NCI-H128 (cell line): Measurements from ENCODE around the gene ATP2C2.
"Not testable (repeated sequence)": the region's sequence is repeated elsewhere in the genome, so short reads cannot be mapped to it uniquely, and the experiment has no call there.

Experiments
- DNase-seq: peaks from one replicate; lab custom pipeline; 2025; ENCODE audit not compliant: unreplicated experiment; lab: John Stamatoyannopoulos, UW

The ATP2C2 gene

DNA sequence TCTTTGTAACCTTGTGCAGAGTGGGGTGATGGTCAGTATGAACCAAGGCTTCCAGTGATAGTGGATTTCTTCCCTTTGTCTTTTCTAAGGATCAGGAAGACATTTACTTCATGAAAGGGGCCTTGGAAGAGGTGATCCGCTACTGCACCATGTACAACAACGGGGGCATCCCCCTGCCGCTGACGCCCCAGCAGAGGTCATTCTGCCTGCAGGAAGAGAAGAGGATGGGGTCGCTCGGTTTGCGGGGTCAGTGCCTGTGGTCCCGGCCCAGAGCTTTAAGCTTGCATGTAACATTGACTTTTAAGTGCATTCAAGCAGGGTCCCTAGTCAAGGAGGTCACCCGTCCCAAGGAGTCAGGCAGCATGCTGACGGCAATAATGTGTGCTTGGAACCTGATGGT lies 80.1 kb downstream of the ATP2C2 start:
- DNase-seq, result no peak

DNA sequence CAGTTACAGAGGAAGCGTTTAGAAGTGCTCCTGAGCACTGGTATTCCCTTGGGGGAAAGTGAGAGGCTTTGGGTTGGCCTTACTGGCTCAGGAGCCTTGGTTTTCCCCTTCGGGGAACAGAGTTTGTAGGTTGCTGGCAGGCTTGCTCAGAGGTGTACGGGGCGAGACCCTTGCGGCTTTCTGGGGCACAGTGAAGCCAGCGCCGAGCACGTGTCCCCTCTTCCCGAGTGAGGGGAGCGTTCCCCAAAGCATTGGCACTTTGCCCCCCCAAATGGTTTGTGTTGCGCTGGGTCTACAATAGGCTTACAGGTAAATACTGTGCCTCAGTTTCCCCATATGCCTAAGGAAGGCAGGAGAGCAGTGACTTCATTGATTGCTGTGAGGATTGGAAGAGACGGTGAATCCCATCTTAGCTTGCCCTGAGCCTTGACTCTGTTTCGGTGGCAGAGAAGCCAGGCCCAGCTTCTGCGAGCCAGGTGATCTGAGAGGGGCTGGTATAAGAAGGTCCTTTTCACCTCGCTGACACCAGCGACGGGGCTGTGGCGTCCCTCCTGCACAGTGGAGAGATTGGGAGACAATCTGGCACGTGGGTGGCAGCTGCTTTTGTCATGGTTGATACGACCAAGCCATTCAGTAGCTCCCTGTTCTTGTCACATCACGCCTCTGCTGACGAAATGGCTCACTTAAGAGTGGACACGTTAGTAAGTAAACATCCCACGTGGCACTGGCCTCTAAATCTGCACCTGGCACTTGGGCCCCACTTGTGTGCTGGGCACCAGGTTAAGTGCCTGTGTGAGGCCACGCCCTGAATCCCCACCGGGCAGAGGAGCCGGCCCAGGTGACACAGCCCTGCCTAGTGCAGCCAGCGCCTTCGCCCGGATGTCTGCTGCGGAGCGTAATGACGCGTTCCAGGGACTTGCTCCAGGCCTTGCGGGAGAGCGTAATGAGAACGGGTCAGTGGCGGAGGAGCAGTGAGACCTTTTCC lies 81.1 kb downstream of the ATP2C2 start:
- no peak for DNase-seq

DNA sequence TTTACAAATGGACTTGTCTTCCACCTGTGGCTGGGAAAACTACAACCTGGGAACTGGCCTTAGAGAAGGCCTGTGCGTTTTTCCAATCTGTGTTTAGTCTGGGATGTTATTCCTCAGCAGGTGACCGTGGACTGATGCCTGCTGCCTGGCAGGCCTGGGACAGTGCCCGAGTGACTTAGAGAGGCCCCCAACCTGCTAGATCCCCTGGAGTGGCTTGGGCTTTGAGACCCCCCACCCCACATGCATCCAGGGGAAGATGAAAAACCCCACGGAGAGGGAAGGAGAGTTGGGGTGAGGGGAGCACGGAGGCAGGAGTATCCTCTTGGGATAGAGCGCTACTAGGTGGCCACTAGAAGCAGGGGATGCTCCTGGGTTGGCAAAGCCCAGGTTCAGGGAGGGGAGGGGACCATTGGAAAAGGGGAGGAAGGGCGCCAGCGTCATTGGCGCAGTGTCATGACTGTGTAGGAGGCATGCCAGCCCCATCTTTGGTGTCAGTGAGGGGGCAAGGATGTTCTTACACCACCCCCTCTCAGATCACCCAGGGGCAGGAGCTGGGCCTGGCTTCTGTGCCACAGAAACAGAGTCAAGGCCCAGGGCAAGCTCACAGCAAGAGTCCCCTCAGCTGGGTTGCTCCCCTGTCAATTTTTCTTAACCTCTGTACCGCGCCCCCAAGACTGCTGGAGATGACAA lies 82.0 kb downstream of the ATP2C2 start:
- DNase-seq, result no peak

DNA sequence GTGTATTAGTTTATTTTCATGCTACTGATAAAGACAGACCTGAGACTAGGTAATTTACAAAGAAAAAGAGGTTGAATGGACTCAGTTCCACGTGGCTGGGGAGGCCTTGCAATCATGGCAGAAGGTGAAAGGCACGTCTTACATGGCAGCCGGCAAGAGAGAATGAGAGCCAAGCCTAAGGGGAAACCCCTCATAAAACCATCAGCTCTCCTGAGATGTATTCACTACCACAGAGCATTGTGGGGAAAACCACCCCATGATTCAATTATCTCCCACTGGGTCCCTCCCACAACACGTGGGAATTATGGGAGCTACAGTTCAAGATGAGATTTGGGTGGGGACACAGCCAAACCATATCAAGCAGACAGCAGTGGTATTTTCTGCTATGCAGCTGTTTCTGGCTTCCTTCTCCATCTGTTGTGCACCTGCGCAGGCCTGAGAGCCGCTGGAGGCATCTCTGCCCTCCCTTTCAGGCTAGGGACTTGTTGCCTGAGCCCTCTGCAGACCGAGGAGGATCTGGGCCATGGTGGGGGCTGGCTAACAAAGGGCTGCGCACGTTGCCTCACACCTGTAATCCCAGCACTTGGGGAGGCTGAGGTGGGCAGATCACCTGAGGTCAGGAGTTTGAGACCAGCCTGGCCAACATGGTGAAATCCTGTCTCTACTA lies 82.8 kb downstream of the ATP2C2 start:
- DNase-seq, result not testable (repeated sequence)

DNA sequence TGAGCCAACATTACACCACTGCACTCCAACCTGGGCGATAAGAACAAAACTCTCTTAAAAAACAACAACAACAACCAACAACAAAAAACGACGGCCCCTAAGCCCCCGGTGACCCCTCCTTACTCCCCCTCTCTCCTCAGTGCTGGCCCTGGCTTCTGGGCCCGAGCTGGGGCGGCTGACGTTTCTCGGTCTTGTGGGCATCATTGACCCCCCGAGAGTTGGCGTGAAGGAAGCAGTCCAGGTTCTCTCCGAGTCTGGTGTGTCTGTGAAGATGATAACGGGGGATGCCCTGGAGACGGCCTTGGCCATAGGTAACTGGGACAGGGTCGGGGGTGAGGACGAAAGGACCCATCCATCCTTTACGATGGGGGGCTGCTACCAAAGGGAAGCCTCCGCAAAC lies 83.4 kb downstream of the ATP2C2 start:
- DNase-seq, result no peak

DNA sequence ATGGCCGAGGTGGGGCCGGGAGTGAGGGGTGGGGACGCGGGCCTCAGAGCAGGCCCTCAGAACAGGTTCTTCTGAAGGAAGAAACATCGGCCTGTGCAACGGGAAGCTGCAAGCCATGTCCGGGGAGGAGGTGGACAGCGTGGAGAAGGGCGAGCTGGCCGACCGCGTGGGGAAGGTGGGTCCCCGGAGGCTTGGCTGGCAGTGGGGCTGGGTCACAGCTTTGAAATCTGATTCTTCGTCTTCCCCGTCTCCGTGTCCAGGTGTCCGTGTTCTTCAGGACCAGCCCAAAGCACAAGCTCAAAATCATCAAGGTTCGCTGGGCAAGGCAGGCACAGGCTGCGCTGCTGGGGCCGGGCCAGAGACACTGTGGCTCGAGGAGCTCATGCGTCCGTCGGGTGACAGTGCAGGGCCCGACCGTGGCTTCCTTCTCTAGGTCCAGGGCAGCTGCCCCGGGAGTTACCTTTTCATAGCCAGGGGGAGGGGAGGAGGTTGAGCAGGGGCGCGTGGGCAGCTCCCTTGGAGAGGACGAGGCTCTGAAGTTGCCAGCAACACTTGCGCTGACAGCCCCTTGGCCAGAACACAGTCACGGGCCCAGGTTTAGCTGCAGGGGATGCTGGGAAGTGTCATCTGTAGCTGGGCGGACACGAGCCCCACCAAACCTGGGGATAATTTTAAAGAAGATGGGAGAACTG lies 84.9 kb downstream of the ATP2C2 start:
- no peak for DNase-seq

DNA sequence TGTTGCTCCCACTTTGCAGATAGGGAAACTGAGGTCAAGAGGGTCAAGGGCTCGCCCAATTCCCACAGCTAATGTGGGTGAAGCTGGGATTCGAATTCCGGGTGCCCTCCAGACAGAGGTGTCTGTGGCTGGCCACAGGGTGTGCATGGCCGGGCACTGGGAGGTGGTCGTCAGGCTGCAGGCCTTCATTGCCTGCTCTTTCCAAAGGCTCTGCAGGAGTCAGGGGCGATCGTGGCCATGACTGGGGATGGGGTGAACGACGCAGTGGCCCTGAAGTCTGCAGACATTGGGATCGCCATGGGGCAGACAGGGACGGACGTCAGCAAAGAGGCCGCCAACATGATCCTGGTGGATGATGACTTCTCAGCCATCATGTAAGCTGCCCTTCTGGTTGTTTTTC lies 86.3 kb downstream of the ATP2C2 start:
- DNase-seq, result no peak

DNA sequence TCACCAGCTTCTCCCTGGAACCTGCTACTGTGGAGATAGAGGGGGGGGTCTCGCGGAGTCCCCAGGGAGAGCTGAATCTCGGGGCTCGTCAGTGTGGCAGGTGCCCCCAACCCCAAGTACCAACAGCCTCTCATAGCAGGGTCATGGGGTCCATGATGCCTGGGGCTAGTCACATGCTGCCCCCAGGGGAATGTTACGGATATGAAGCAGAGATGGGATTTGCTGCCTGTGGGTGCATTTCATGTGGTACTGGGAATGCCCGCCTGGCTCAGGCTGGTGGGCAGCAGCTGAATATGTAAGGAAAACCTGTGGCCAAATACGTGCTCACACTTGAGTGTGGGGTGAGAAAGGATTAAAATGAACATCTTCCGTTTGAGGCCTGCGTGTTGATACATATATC lies 86.7 kb downstream of the ATP2C2 start:
- DNase-seq, result no peak

DNA sequence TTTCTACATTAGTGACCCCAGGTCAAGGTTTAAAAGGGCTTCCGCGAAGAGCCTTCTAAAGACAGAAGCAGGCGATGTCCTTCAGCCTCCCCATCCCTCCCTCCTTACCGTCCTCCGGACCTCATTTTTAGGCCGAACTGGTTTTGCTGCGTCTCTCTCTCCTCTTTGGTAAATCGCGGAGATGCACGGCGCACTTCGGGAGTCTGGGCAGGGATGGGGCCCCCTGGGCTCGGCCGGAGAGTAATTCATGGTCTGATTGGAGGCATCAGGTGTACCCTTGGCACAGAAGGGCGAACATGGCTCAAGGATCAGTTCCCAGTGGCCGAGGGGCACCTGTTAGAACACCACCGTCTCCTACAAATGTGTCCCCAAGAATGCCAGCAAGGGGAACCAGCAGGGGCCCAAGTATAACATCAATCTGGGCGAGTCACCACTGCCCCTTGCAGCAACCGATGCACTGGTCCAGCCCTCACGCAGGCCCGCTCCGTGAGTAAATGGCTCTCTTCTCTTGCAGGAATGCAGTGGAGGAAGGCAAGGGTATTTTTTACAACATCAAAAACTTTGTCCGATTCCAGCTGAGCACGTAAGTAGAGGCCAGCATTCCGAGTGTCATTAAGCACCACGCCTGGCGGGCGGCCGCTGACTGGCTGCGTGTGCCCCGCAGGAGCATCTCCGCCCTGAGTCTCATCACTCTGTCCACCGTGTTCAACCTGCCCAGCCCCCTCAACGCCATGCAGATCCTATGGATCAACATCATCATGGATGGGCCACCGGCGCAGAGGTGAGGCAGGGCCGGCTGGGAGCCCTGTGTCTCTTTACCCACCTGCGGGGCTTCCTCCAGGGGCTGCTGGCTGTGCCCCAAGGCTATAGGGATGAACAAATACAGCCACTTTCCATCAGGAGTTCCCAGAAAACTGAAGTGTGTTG lies 90.5 kb downstream of the ATP2C2 start:
- no peak for DNase-seq

DNA sequence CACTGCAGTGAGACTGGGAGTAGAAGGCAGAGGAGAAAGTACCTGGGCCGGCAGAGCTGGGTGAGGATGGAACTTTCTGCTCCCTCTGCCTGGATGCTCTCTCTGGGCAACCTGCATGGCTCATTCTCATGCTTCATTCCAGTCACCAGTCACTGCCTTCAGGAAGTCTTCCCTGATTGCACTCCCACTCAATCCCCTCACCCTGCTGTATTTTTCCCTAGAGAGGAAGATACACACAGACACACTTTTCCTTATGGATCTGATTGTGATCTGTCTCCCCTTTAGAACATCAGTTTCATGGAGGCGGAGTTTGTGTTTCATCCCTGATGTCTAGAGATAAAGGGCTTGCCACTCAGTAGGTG lies 91.2 kb downstream of the ATP2C2 start:
- no peak for DNase-seq

DNA sequence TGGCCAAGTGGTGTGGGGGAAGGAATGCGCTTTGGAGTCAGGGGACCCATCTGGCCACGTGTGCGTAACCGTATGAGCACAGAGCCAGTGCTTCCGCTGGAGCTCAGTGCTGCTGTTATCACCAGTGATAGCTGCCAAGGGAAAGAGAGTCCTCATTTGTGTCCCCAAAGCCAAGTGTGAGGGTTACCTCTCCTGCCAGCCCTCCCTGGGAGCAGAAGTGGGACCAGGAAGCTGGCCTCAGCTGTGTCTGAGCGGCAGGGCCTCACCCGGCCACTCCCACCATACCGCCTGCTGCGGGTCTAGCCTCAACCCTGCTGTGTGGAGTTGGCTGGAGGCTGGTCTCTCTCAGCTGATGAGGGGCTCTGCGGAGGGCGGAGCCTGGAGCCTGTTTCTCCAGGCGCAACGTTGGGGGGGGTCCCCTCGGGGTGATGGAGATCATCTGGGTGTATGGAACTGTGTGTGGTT lies 91.6 kb downstream of the ATP2C2 start:
- DNase-seq, result peak; percentile 2

DNA sequence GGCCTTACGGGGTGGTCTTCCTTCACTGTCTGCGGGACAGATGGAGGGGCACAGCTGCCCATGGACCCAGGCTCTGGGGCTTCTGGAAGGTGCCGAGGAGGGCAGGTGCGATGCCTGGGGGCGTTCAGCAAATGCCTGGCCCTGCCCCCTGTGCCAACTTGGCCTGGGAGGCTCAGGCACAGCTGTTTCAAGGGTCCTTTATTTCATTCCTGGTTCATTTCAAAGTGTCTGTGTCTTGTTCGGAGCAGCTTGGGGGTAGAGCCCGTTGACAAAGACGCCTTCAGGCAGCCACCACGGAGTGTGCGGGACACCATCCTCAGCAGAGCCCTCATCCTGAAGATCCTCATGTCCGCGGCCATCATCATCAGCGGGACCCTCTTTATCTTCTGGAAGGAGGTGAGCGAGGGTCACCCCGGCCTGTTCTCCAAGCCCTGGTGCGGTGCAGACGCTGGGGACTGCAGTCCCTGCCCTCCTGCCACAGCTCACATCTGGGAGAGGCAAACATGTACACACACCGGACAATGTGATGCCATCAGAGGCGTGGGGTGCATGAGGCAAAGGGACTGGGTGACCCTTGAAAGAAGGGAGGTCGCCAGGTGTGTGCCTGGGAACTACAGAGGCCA lies 92.2 kb downstream of the ATP2C2 start:
- DNase-seq, result no peak

DNA sequence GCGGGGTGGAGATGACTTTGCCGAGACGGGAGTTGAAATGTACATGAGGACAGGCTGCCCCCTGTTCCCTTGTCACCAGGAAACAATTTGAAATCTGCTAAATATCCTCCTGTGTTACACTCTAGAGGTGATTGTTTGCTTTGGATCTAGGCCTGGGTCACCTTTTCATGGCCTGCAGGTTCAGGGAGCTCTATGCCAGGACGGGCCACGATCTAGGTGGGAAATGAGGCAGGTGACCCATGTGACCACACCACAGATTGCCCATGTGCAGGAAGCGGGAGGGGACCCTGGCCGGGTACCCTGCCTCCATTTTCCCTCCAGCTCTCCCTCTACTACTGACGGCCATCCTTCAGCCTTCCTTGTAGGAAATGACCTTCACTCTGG lies 92.7 kb downstream of the ATP2C2 start:
- DNase-seq, result no peak

DNA sequence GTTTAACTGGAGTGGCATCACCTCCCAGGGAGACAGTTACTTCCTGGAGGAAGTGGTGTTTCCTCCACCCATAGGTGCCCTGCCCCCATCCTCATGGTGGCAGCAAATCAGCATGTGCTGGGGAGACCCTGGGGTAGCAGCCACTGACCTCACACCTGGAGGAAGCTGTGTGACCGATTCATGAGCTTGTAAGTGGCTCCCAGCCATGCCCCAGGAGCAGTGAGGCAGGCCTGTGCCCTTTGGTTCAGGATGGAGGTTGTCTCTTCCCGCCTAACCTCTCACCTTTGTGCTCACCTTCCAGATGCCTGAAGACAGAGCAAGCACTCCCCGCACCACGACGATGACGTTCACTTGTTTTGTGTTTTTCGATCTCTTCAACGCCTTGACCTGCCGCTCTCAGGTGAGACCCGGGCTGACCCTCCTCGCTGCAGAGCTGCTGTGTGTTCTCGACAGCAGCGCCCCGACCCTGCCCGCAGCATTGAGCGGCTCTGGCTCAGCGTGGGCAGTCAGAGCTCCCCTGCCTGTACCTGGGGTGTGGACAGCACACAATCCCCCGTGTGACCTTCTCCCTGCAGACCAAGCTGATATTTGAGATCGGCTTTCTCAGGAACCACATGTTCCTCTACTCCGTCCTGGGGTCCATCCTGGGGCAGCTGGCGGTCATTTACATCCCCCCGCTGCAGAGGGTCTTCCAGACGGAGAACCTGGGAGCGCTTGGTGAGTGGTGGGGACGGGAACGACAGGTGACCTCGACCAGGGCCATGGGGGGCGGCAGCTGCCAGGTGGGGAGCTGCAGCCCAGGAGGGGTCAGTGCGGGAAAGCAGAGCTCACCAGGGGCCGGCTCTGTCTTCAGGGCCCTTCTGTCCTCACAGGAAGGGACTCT lies 93.3 kb downstream of the ATP2C2 start:
- no peak for DNase-seq

DNA sequence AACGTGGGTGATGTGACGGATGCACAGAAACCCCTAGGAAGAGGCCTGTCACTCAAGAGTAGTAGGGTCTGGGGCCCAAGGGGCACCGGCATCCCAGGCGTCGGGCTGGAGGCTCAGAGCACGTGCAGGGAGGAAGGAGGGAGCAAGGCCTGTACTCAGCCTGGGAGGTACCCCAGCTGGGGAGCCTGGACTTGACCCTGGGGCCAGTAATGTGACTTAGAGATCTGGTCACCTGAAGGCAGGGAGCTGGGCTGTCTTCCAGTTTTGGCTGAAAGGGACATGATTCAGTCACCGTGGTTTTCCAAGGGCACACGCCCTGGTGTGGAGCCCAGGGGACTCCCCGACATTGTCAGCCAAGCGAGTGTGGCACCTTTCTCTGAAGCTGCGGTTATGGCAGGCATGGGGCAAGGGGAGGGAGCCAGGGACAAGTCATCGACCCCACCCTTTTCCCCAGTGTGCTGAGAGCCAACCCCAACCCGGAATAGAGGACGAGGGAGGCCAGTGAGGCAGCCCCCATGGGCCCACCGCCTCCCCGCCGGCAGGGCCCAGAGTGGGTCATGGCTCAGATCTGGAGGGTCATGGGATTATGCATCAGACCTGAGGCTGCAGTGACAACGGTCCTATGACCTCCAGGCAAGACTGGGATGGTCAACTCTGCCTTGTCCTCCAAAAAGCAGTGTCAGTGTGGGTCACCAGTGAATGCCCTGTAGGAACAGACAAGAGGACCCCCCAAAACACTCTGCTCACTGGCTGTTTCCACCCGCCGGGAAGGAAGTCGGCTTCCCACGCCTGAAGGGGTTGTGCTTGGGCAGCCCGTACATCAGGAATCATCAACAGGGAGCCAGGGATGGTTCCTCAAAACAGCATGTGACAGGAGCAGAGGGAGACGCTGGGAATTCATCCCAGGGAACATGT lies 94.2 kb downstream of the ATP2C2 start:
- no peak for DNase-seq

DNA sequence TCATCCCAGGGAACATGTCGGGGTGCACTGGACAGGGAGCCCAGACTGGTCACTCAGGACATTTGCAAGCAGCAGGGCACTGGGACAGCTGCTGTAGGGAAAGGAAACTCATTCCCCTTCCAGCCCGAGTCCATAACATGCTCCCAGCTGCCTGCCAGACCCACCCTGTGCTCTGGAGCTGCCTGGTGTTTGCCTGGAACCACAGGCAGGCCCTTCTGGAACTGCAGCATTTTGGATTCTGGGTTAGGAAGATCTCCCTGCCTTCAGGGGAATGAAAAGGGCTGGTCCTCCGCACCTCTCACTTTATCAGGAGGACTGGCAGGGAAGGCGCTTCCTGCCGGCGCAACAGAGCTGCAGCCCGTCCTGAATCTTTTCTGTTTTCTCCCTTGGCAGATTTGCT lies 94.9 kb downstream of the ATP2C2 start:
- no peak for DNase-seq

DNA sequence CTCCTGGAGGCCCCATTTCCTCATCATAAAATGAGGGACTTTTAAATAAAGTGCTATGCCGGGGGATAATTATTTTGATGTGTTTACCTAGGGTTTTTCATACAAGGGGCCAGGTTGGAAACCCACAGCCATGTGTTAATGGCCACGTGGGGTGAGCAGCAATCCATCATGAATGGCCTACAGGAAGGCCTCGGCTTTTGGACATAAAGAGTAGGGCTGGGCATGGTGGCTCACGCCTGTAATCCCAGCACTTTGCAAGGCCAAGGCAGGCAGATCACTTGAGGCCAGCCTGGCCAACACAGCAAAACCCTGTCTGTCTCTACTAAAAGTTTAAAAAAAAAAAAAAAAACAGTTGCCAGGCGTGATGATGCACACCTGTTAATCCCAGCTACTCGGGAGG lies 95.8 kb downstream of the ATP2C2 start:
- DNase-seq, result no peak

DNA sequence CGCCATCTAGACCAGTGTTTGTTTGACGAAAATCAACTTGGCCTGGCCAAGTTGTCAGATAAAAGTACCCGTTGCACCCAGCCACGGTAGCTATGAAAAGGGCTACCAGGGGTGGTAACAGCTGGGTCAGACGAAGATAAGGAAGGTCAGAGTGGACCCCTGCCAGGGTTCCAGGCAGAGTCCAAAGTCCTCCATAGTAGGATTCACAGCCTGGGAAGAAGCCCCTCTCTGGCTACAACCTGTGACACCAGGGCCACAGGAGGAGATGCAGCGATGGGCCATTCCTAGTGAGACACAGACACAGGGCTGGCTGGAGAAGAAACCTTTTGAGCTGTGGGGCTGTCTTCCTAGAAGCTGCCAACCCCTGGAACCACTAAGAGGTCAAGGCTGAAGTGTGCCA lies 96.8 kb downstream of the ATP2C2 start:
- DNase-seq, result no peak
